Activated CD8-positive, alpha-beta T cell treated with anti-CD3 and anti-CD28 coated beads for 36 hours (primary cell): ENCODE results near the gene BRINP2. TPM values are rescaled to one million over a fixed set of nuclear protein-coding genes. Genes with fewer than 3 reads are reported as not detected.

Experiments used
- ATAC-seq: fragments of 200-7000 bp; cut with Tn5 transposase; one replicate; pipeline ENCODE4 v1.10.0; 2021; ENCODE audit warnings: mild to moderate bottlenecking, moderate library complexity
- CTCF ChIA-PET: fragments of 350-600 bp; sonication (Branson Sonifier 250); formaldehyde crosslinking; loops from one replicate; lab custom pipeline; 2021; ENCODE audit warnings: antibody characterized with exemption; lab: Charles Lee
- POLR2A ChIA-PET: fragments of 350-600 bp; sonication (Branson Sonifier 250); formaldehyde crosslinking; loops from one replicate; lab custom pipeline; 2021; ENCODE audit warnings: antibody characterized with exemption; lab: Charles Lee
- DNase-seq: peaks from one replicate; pipeline ENCODE4 v3.0.0-alpha.2; 2020
- H3K27ac Mint-ChIP-seq: one replicate; pipeline ENCODE4 v1.8.0; 2021; ENCODE audit warnings: mild to moderate bottlenecking, mixed read lengths
- H3K27me3 Mint-ChIP-seq: one replicate; pipeline ENCODE4 v1.8.0; 2021; ENCODE audit warnings: mixed read lengths
- H3K36me3 Mint-ChIP-seq: one replicate; pipeline ENCODE4 v1.8.0; 2021; ENCODE audit warnings: low read depth, mixed read lengths
- H3K4me1 Mint-ChIP-seq: one replicate; pipeline ENCODE4 v1.8.0; 2021; ENCODE audit warnings: low read depth, mixed read lengths
- H3K4me3 Mint-ChIP-seq: one replicate; pipeline ENCODE4 v1.8.0; 2021; ENCODE audit warnings: mild to moderate bottlenecking, moderate library complexity, mixed read lengths
- H3K9me3 Mint-ChIP-seq: one replicate; pipeline ENCODE4 v1.8.0; 2021; ENCODE audit warnings: mixed read lengths
- intact Hi-C: fragments of 100-400 bp; cut with micrococcal nuclease; formaldehyde crosslinking; loops from one replicate; pipeline ENCODE4 v1.10.0; 2022
- total RNA-seq, 2 experiments: library from RNA; stranded (reverse); gene quantifications; one replicate each; pipeline ENCODE4 v1.2.3, GENCODE V29; 2021
- TF ChIP-seq, protein P1 (sequence below): fragments of 200-600 bp; IDR thresholded peaks from one replicate; pipeline ENCODE4 v1.8.0; 2022; ENCODE audit warnings: antibody characterized with exemption, mild to moderate bottlenecking

Gene BRINP2
- total RNA-seq, 2 experiments from 2014 or later: not detected

DNA sequence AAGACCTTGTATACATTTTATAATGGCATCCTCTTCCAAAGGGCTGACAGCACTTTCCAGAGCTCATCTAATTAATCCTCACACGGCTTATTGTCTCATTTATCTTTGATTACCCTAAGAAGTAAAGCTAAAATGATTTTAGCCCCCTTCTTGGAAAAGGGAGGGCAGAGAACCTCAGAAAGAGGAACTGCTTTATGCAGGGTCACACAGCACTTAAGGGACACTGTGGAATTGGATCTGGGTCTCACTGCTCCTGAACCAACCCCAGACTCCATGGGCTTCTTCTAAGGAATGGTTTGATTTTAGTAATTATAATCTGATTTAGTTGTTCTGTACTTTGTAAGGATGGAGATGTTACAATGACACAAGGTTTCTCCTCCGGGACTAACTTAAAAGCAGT is 3.2 kb downstream of the BRINP2 start:
- H3K4me1 Mint-ChIP-seq: no peaks in the 10 kb centered on the region
- intact Hi-C loops: no loop called here
- CTCF ChIA-PET: no interaction called here
- POLR2A ChIA-PET: no interaction called here
- no peak overlapping the region for H3K27ac Mint-ChIP-seq
- H3K36me3 Mint-ChIP-seq: no peaks in the 10 kb centered on the region
- DNase-seq (no peak), ATAC-seq (no peak)
- TF ChIP-seq, protein P1, sequence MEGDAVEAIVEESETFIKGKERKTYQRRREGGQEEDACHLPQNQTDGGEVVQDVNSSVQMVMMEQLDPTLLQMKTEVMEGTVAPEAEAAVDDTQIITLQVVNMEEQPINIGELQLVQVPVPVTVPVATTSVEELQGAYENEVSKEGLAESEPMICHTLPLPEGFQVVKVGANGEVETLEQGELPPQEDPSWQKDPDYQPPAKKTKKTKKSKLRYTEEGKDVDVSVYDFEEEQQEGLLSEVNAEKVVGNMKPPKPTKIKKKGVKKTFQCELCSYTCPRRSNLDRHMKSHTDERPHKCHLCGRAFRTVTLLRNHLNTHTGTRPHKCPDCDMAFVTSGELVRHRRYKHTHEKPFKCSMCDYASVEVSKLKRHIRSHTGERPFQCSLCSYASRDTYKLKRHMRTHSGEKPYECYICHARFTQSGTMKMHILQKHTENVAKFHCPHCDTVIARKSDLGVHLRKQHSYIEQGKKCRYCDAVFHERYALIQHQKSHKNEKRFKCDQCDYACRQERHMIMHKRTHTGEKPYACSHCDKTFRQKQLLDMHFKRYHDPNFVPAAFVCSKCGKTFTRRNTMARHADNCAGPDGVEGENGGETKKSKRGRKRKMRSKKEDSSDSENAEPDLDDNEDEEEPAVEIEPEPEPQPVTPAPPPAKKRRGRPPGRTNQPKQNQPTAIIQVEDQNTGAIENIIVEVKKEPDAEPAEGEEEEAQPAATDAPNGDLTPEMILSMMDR: no peak
- peaks cover 15% of the 10 kb centered on the region for H3K27me3 Mint-ChIP-seq
- peaks cover 1% of the 10 kb centered on the region for H3K9me3 Mint-ChIP-seq
- H3K4me3 Mint-ChIP-seq: no peak overlapping the region

GRCh38 chr1:177174921-177175634 is 4.3 kb downstream of the BRINP2 start:
- CTCF ChIA-PET: no interaction called here
- intact Hi-C loops: no loop called here

DNA sequence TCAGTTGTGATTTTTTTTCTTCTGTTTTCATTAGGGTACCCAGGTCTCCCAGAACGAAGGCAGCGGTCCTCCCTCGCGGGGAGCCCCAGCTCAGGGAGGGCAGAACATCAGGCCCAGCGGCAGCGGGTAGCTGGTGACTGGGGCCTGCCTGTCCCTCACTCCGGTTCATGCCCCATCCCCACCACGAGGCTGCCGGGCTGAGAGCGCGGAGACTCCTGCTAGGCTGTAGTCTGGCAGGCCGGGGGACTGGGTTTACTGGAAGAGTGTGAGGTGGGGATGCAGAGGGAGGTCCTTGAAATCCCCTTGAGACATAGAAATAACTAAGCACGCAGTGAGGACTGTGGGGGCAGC is 10.5 kb downstream of the BRINP2 start:
- peaks cover 7% of the 10 kb centered on the region for H3K4me1 Mint-ChIP-seq
- no peak overlapping the region for H3K27ac Mint-ChIP-seq
- TF ChIP-seq, protein P1: no peak
- peaks cover 1% of the 10 kb centered on the region for H3K9me3 Mint-ChIP-seq
- intact Hi-C loops: loop anchor here (5.0 kb wide), 1 partner anchor 284 kb away; no protein-coding TSS in a partner anchor
- H3K36me3 Mint-ChIP-seq: no peaks in the 10 kb centered on the region
- DNase-seq: no peak
- peak overlapping the region; percentile 19 for H3K4me3 Mint-ChIP-seq
- no peak for ATAC-seq
- CTCF ChIA-PET: interaction anchor here (1.0 to 2.1 kb wide), 3 partner anchors 11 to 285 kb away, joined by 3 to 11 read pairs (median 6); partner anchors contain the start of gene BRINP2
- H3K27me3 Mint-ChIP-seq: peaks cover 23% of the 10 kb centered on the region
- POLR2A ChIA-PET: no interaction called here

More at GRCh38 chr1:177174921-177175634, 4.3 kb downstream of the BRINP2 start:
- H3K36me3 Mint-ChIP-seq: no peaks in the 10 kb centered on the region
- H3K27ac Mint-ChIP-seq: no peak overlapping the region
- no peaks in the 10 kb centered on the region for H3K4me1 Mint-ChIP-seq
- ATAC-seq (no peak), DNase-seq (no peak)
- H3K9me3 Mint-ChIP-seq: peaks cover 1% of the 10 kb centered on the region
- no peak overlapping the region for H3K4me3 Mint-ChIP-seq
- H3K27me3 Mint-ChIP-seq: peaks cover 18% of the 10 kb centered on the region
- TF ChIP-seq, protein P1: no peak
- POLR2A ChIA-PET: no interaction called here

GRCh38 chr1:177181631-177182291 is 11.0 kb downstream of the BRINP2 start:
- peaks cover 7% of the 10 kb centered on the region for H3K4me1 Mint-ChIP-seq
- DNase-seq (peak; percentile 58), ATAC-seq (peak; percentile 77)
- H3K27ac Mint-ChIP-seq: no peak overlapping the region
- TF ChIP-seq, protein P1: peak; percentile 73
- ChIA-PET POLR2A (no interaction called here), CTCF (interaction anchor here (0.6 to 2.1 kb wide), 9 partner anchors 11 to 286 kb away, joined by 3 to 11 read pairs (median 3); partner anchors contain the start of gene BRINP2)
- no peaks in the 10 kb centered on the region for H3K36me3 Mint-ChIP-seq
- no peaks in the 10 kb centered on the region for H3K9me3 Mint-ChIP-seq
- H3K4me3 Mint-ChIP-seq: peak overlapping the region; percentile 19
- H3K27me3 Mint-ChIP-seq: peaks cover 23% of the 10 kb centered on the region
- intact Hi-C loops: loop anchor here (5.0 kb wide), 1 partner anchor 284 kb away; no protein-coding TSS in a partner anchor

GRCh38 chr1:177183836-177184235 is 13.1 kb downstream of the BRINP2 start:
- TF ChIP-seq, protein P1: no peak
- Mint-ChIP-seq H3K4me3 (no peak overlapping the region), H3K27ac (no peak overlapping the region), H3K9me3 (no peaks in the 10 kb centered on the region), H3K36me3 (no peaks in the 10 kb centered on the region), H3K27me3 (peaks cover 23% of the 10 kb centered on the region), H3K4me1 (peaks cover 7% of the 10 kb centered on the region)
- ChIA-PET CTCF (interaction anchor here (0.7 kb wide), 1 partner anchor 663 kb away, joined by 3 read pairs; no protein-coding TSS in a partner anchor), POLR2A (no interaction called here)
- ATAC-seq (no peak), DNase-seq (no peak)
- intact Hi-C loops: loop anchor here (5.0 kb wide), 1 partner anchor 287 kb away; no protein-coding TSS in a partner anchor
